RCC 7860 (cell line): Measurements from ENCODE around the gene SCRT2.

ENCODE experiments used
- DNase-seq: peaks from one replicate; pipeline ENCODE4 v3.0.0-alpha.2; 2015; ENCODE audit warnings: low spot score
- FAIRE-seq: peaks from 2 replicates; lab custom pipeline; 2012; peaks lifted over from hg19 to GRCh38; lab: Jason Lieb, UNC

The SCRT2 gene

GRCh38 chr20:635028-635892, 40.3 kb downstream of the SCRT2 start:
- FAIRE-seq = no peak
- no peak for DNase-seq

DNA sequence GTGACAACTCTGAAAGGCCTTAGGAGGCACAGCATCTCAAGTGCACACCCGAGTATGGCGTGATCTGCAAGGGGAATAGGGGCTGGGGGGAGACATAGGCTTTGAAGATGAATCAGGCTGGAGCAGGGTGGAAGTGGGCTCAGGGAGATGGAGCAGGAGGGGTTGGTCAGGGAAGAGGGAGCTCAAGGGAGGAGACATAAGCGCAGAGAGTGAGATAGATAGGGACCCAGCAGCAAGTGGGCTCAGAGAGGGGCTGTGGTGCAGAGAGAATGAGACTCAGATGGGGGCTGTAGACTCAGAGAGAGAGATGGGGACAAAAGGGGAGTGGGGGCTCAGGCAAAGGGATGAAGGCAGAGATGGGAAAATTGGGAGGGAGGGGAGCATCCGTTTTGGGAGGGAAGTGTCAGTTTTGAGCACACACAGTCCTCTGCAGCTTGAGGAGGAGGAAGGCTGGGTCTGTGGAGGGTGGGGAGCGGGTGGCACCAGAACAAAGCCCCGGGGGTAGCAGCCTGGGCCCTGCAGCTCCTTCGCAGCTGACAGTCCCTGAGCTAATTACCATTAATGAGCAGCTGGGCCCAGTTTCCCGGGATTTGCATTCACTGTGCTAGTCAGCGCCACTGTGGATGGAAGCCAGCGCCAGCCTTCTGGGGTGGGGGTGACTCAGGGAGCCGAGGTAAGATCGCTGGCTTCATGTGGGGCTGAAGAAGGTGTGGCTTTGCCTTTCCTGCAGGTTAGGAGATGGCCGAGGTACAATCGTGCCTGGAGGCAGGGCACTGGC, 41.3 kb downstream of the SCRT2 start:
- DNase-seq (no peak), FAIRE-seq (no peak)

DNA sequence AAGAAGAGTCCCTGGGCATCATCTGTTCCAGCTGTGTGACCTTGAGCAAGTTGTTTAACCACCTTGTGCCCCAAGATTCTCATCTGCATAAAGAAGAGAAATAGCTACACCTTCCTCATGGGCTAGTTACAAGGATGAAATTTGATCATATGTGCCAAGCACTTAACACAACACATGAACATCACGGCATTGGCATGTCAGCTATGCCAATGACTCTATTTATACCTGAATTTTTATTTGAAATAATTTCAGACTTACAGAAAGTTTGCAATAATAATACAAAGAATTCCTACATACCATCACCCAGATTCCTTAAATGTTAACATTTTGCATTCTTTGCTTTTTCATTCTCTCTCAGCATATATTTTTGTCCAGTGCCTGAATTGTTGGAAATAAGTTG, 44.5 kb downstream of the SCRT2 start:
- no peak for FAIRE-seq
- DNase-seq = no peak

DNA sequence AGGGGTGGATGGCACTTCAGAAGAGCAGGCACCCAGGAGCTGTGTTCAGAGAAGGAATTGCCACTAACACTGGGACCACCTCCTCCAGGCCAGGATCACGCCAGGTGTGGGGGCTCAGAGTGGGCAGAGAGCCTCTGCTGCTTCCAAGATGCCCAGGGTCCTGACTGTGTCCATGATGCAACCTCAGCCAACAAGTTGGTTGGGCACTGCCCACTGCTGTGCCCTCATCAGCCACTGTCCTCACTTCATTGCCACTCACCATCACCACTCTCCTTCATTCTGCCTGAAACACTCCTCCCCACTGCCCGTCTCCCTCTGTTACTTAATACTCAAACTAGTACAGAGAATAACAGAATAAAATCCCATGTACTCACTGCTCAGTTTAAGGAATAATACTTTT, 49.0 kb downstream of the SCRT2 start:
- no peak for FAIRE-seq
- DNase-seq = no peak

DNA sequence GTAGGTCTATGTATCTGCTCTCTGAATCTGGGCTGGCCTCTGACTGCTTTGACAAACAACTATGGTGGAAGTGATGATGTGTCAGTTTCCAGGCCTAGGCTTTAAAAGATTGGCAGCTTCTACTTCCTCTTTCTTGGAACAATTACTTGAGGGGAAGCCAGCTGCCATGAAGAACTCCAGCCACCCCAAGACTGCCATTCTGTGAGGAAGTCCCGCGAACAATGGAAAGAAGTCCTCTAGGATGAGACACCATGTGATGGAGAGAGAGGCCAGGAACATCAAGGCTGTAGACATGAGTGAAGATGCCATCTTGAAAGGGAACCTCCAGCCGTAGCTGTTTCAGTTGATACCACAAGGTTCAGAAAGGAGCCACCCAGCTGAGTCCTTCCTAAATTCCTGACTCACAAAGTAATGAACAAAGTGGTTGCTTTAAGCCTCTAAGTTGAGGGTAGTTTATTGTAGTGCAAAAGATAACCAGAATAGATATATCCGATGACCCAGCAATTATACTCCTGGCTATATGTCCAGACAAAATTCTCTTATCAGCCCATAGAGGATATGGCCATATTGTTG, 50.2 kb downstream of the SCRT2 start:
- no peak for FAIRE-seq

DNA sequence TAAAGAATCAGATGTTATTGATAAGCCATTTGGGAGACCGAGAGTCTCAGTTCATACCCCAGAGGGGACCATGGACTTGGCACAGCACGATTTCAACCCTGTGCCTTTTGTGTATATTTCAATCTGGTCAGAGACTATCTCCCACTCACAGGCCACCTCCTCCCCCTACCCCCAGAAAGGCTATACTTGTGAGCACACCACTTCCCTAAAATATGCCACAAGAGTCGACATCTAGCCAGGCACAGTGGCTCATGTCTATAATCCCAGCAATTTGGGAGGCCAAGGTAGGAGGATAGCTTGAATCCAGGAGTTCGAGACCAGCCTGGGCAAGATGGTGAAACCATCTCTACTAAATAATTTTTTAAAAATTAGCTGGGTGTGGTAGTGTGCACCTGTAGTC, 51.9 kb downstream of the SCRT2 start:
- DNase-seq = no peak
- FAIRE-seq = no peak

More for the DNA sequence above, 50.2 kb downstream of the SCRT2 start:
- no peak for DNase-seq

DNA sequence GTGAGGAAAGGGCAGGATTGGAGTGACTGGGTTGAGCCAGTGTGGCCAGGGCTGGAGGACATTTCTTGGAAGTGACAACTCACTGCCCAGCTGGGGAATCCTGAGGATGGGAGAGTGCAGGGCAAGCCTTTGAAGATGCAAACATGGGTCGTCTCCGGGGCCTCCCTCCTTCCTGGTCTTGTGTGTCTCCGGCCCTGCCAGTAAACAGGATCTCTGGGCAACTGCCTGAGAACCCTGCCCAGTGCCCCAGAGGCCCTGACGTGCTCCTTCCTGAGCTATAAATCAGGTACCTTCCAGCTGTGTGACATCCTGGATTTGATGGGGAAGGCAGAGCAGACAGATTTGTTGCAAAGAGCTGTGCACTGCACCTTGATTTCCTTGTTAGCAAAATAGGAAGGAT, 52.6 kb downstream of the SCRT2 start:
- DNase-seq (no peak), FAIRE-seq (no peak)

- FAIRE-seq (no peak), DNase-seq (no peak)
Measured at GRCh38 chr20:622161-622560, 53.4 kb downstream of the SCRT2 start.

DNA sequence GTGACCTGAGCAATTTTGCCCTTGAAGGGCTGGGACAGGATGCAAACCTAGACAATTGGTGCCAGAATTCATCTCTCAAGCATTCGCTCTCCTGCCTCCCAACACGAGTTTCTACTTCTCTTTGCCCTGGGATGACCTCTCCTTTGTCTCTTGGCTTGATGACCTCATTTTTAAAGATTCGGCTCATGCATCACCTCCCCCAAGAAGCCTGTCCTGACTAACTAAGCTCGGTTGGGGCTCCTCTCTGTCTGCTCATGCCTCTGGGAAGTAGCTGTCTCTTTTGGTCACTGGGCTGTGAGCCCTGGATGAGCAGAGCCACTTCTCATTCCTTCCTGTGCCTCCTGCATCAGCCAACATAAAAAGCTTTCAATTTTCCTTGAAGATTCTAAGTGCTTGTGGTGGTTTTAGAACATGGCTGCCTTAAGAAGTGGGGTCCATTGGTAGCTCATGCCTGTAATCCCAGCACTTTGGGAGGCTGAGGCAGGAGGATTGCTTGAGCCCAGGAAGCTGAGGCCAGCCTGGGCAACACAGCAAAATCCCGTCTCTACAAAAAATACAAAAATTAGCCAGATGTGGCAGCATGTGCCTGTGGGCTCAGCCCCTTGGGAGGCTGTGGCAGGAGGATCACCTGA, 54.4 kb downstream of the SCRT2 start:
- DNase-seq (peak; percentile 10), FAIRE-seq (no peak)

- DNase-seq (no peak), FAIRE-seq (no peak)
Measured at GRCh38 chr20:620246-620645, 55.4 kb downstream of the SCRT2 start.

GRCh38 chr20:618980-619379, 56.6 kb downstream of the SCRT2 start:
- no peak for FAIRE-seq

DNA sequence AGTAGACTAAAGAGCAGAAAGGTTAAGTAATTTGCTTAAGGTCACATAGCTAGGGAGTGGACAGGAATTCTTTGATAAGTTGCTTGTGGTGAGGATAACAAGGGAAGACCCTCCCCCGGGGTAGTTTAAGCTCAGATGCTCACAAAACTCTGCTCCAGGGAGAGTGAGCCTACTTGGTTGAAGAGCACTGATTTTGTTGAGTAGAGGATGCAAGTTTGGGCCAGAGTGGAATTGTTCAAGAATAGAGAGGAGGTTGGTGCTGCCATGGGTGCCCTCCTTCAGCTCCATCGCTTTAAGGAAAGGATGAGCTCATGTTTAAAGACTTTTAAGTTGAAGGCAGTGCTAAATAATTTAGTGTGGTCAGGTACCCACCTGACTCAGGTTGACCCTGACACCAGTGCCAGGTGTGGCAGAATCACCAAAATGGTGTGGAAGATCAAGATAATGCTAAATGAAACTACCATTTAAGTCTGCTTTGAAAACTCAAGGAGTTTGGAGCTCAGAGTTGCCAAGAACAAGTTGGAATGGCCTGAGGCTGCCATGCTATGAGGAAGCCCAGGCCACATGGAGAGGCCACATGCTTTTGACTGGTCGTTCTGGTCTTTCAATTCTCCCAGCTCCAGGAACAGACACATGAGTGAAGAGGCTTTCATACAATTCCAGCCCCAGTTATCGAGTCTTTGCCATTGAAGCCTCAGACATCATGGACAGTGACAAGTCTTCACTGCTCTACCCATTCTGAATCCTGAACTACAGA, 57.5 kb downstream of the SCRT2 start:
- no peak for FAIRE-seq
- no peak for DNase-seq

More at GRCh38 chr20:618980-619379, 56.6 kb downstream of the SCRT2 start:
- no peak for DNase-seq

- FAIRE-seq (no peak), DNase-seq (no peak)
Measured at GRCh38 chr20:615514-615913, 60.1 kb downstream of the SCRT2 start.

- FAIRE-seq (no peak), DNase-seq (no peak)
Measured at GRCh38 chr20:611843-612185, 63.8 kb downstream of the SCRT2 start.
